ENCODE data around the gene RPRD2.
"Not testable (repeated sequence)": the region's sequence is repeated elsewhere in the genome, so short reads cannot be mapped to it uniquely, and the experiment has no call there.

The RPRD2 gene

GRCh38 chr1:150392627-150393026 lies 28.7 kb downstream of the RPRD2 start:
- no peak for DNase-seq

GRCh38 chr1:150395115-150395514 lies 31.2 kb downstream of the RPRD2 start:
- not testable (repeated sequence) for DNase-seq

GRCh38 chr1:150397392-150398032 lies 33.6 kb downstream of the RPRD2 start:
- no peak for DNase-seq

- DNase-seq = no peak
Measured at GRCh38 chr1:150404465-150404864, 40.5 kb downstream of the RPRD2 start.

- no peak for DNase-seq
Measured at GRCh38 chr1:150405660-150406059, 41.7 kb downstream of the RPRD2 start.

- no peak for DNase-seq
Measured at GRCh38 chr1:150406483-150406882, 42.5 kb downstream of the RPRD2 start.

- no peak for DNase-seq
Measured at GRCh38 chr1:150407330-150407729, 43.4 kb downstream of the RPRD2 start.

- no peak for DNase-seq
Measured at GRCh38 chr1:150408800-150409199, 44.9 kb downstream of the RPRD2 start.

GRCh38 chr1:150409504-150410362 lies 45.8 kb downstream of the RPRD2 start:
- no peak for DNase-seq

- DNase-seq = no peak
Measured at GRCh38 chr1:150410582-150411101, 46.7 kb downstream of the RPRD2 start.

GRCh38 chr1:150414592-150414991 lies 50.6 kb downstream of the RPRD2 start:
- no peak for DNase-seq

- no peak for DNase-seq
Measured at GRCh38 chr1:150415800-150416199, 51.9 kb downstream of the RPRD2 start.

GRCh38 chr1:150420560-150421265 lies 56.8 kb downstream of the RPRD2 start:
- no peak for DNase-seq

GRCh38 chr1:150422541-150422940 lies 58.6 kb downstream of the RPRD2 start:
- no peak for DNase-seq

- DNase-seq = no peak
Measured at GRCh38 chr1:150429805-150430204, 65.9 kb downstream of the RPRD2 start.

- no peak for DNase-seq
Measured at GRCh38 chr1:150441121-150441520, 77.2 kb downstream of the RPRD2 start.

GRCh38 chr1:150444232-150444631 lies 80.3 kb downstream of the RPRD2 start:
- no peak for DNase-seq

- DNase-seq = no peak
Measured at GRCh38 chr1:150456146-150456647, 92.2 kb downstream of the RPRD2 start.

- DNase-seq = peak; percentile 81
Measured at GRCh38 chr1:150464422-150464826, 100.5 kb downstream of the RPRD2 start.

GRCh38 chr1:150466964-150467363 lies 103.0 kb downstream of the RPRD2 start:
- no peak for DNase-seq

GRCh38 chr1:150469291-150469690 lies 105.3 kb downstream of the RPRD2 start:
- no peak for DNase-seq

- no peak for DNase-seq
Measured at GRCh38 chr1:150472601-150473200, 108.8 kb downstream of the RPRD2 start.

- DNase-seq = no peak
Measured at GRCh38 chr1:150473659-150474058, 109.7 kb downstream of the RPRD2 start.
